Measurements from ENCODE around the gene SHANK1. TPM values are rescaled to one million over a fixed set of nuclear protein-coding genes. Genes with fewer than 3 reads are reported as not detected.

SHANK1 gene
- polyA plus RNA-seq, 3 donors, result not detected

DNA sequence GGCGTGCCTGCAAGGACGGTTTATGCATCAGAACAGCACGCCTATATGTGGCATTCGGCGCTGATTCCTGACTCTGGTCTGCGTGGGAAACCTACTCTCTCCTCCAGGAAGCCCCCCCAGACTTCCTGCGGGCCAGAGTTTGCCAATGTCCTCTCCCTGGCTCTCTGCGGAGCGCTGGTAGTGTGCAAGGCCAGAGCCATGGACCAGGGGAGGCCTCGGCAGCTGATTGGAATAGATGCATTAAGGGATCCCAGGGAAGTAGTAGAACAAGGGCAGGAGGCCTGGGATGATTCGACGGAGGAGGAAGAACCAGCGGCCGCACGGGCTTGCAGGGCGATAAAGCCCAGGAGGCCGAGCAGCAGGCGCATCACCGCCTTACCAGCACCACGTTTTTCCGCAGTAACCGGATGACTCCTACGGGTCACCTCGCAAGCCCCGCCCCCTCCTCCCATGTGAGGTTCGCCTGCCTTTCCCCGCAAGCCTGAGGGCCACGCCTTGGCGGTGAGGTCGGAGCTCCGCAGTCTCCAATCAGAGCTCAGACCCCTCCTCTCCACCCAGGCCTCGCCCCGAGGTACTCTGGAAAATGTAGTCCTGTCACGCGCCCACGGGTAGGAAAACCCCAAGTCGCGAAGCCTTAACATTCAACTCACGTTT, 8.6 kb upstream of the SHANK1 start:
- peak overlapping the region; percentile 41 for H2AFZ ChIP-seq (ENCODE audit: insufficient read depth, low read depth, low read length, poor library complexity, severe bottlenecking)

DNA sequence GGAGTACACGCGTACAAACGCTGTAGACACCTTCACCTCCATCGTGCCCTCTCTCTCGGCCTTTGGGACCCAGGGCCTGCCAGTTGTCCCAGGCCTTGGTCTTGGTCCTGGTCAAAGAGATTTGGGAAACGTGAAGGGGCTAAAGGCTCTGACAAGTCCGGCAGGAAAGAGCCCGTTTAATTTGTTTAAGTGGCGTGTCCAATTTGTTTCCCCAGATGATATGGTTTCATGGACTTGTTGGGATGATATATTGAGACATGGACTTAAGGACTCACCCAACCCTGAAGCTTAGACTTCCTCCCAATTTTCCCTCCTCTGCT, 6.3 kb upstream of the SHANK1 start:
- peak overlapping the region in 1 of 3 experiments; percentile 78 for H3K4me3 ChIP-seq (replicated peaks in 1 of 3; ENCODE audit: low read depth in 2 of 3, low read length in 3 of 3)
- H3K9me3 ChIP-seq (replicated peaks in 1 of 2; ENCODE audit: control insufficient read depth in 1 of 2, insufficient read depth in 1 of 2, low read length in 2 of 2), result no peaks in the 10 kb centered on the region
- H4K20me1 ChIP-seq (ENCODE audit: insufficient read depth, low read length), result no peaks in the 10 kb centered on the region
- TF ChIP-seq, protein P1, sequence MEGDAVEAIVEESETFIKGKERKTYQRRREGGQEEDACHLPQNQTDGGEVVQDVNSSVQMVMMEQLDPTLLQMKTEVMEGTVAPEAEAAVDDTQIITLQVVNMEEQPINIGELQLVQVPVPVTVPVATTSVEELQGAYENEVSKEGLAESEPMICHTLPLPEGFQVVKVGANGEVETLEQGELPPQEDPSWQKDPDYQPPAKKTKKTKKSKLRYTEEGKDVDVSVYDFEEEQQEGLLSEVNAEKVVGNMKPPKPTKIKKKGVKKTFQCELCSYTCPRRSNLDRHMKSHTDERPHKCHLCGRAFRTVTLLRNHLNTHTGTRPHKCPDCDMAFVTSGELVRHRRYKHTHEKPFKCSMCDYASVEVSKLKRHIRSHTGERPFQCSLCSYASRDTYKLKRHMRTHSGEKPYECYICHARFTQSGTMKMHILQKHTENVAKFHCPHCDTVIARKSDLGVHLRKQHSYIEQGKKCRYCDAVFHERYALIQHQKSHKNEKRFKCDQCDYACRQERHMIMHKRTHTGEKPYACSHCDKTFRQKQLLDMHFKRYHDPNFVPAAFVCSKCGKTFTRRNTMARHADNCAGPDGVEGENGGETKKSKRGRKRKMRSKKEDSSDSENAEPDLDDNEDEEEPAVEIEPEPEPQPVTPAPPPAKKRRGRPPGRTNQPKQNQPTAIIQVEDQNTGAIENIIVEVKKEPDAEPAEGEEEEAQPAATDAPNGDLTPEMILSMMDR (IDR thresholded peaks at IDR 0.05), result no peak
- peaks cover 34 to 66% (median 62%) of the 10 kb centered on the region in 3 donors for H3K27me3 Mint-ChIP-seq (ENCODE audit: low read depth in 3 of 3)
- peaks cover 37 to 55% of the 10 kb centered on the region in 2 donors for H3K4me1 ChIP-seq (ENCODE audit: control insufficient read depth in 1 of 2, insufficient read depth in 2 of 2, low read length in 2 of 2)
- WGBS (ENCODE audit: insufficient coverage), result 79% methylated on average over 8 of the region's 9 CpGs
- H3K27ac ChIP-seq (ENCODE audit: low read depth in 1 of 2, low read length in 2 of 2), result peak overlapping the region in 1 of 2 donors; percentile 68
- H3K27ac Mint-ChIP-seq, result peak overlapping the region in 2 of 7 donors; percentile 51 to 70
- H3K36me3 ChIP-seq (replicated peaks in 1 of 2; ENCODE audit: control insufficient read depth in 1 of 2, insufficient read depth in 2 of 2, low read length in 2 of 2), result no peaks in the 10 kb centered on the region
- peak overlapping the region; percentile 83 for H2AFZ ChIP-seq (ENCODE audit: insufficient read depth, low read depth, low read length, poor library complexity, severe bottlenecking)
- no peak overlapping the region for H3K9ac ChIP-seq (ENCODE audit: insufficient read depth, low read length, poor library complexity, severe bottlenecking)
- intact Hi-C loops (cut with micrococcal nuclease), result no loop called here
- no peak for DNase-seq
- peaks cover 0 to 8% of the 10 kb centered on the region in 2 donors for H3K36me3 Mint-ChIP-seq
- H3K4me2 ChIP-seq (replicated peaks; ENCODE audit: extremely low read depth, low read length, poor library complexity, severe bottlenecking), result peak overlapping the region; percentile 85
- peaks cover 10% of the 10 kb centered on the region for H3K79me2 ChIP-seq (ENCODE audit: insufficient read depth, low read length)
- peaks cover 0 to 25% of the 10 kb centered on the region in 2 donors for H3K27me3 ChIP-seq (ENCODE audit: control insufficient read depth in 2 of 2, insufficient read depth in 2 of 2, low read length in 2 of 2)
- H3K9me3 Mint-ChIP-seq, result peaks cover 0 to 30% (median 14%) of the 10 kb centered on the region in 7 donors
- peaks cover 52% of the 10 kb centered on the region for H3K4me1 Mint-ChIP-seq
- H3K4me3 Mint-ChIP-seq, result peak overlapping the region; percentile 85 to 96

More for the DNA sequence above, 8.6 kb upstream of the SHANK1 start:
- TF ChIP-seq, protein P1 (IDR thresholded peaks at IDR 0.05), result no peak
- peaks cover 30 to 47% of the 10 kb centered on the region in 2 donors for H3K4me1 ChIP-seq (ENCODE audit: control insufficient read depth in 1 of 2, insufficient read depth in 2 of 2, low read length in 2 of 2)
- H3K27me3 Mint-ChIP-seq (ENCODE audit: low read depth in 3 of 3), result peaks cover 25 to 53% (median 50%) of the 10 kb centered on the region in 3 donors
- peak overlapping the region; percentile 34 for H3K4me2 ChIP-seq (replicated peaks; ENCODE audit: extremely low read depth, low read length, poor library complexity, severe bottlenecking)
- H3K4me3 Mint-ChIP-seq, result peak overlapping the region; percentile 50 to 82
- H3K9ac ChIP-seq (ENCODE audit: insufficient read depth, low read length, poor library complexity, severe bottlenecking), result no peak overlapping the region
- DNase-seq, result peak; percentile 79 to 91 (median 82)
- 19% methylated on average over 27 of the region's 39 CpGs for WGBS (ENCODE audit: insufficient coverage)
- intact Hi-C loops (cut with micrococcal nuclease), result no loop called here
- no peaks in the 10 kb centered on the region for H4K20me1 ChIP-seq (ENCODE audit: insufficient read depth, low read length)
- H3K9me3 ChIP-seq (replicated peaks in 1 of 2; ENCODE audit: control insufficient read depth in 1 of 2, insufficient read depth in 1 of 2, low read length in 2 of 2), result no peaks in the 10 kb centered on the region
- H3K27ac Mint-ChIP-seq, result peak overlapping the region in 4 of 7 donors; percentile 32 to 88 (median 58)
- H3K27me3 ChIP-seq (ENCODE audit: control insufficient read depth in 2 of 2, insufficient read depth in 2 of 2, low read length in 2 of 2), result peaks cover 0 to 21% of the 10 kb centered on the region in 2 donors
- no peak overlapping the region for H3K27ac ChIP-seq (ENCODE audit: low read depth in 1 of 2, low read length in 2 of 2)
- H3K36me3 Mint-ChIP-seq, result peaks cover 0 to 8% of the 10 kb centered on the region in 2 donors
- peaks cover 10% of the 10 kb centered on the region for H3K79me2 ChIP-seq (ENCODE audit: insufficient read depth, low read length)
- no peaks in the 10 kb centered on the region for H3K36me3 ChIP-seq (replicated peaks in 1 of 2; ENCODE audit: control insufficient read depth in 1 of 2, insufficient read depth in 2 of 2, low read length in 2 of 2)
- peaks cover 0 to 27% (median 12%) of the 10 kb centered on the region in 7 donors for H3K9me3 Mint-ChIP-seq
- H3K4me1 Mint-ChIP-seq, result peaks cover 47% of the 10 kb centered on the region
- H3K4me3 ChIP-seq (replicated peaks in 1 of 3; ENCODE audit: low read depth in 2 of 3, low read length in 3 of 3), result peak overlapping the region in 1 of 3 experiments; percentile 46
